GM18873 (cell line): ENCODE measurements around the gene TFF2.

Source experiments
- ATAC-seq: cut with Tn5 transposase; IDR thresholded peaks from one replicate; pipeline ENCODE4 v1.9.1; 2021; ENCODE audit warnings: mild to moderate bottlenecking, moderate library complexity, moderate number of reproducible peaks; ENCODE audit not compliant: unreplicated experiment, low FRiP score

Gene TFF2

DNA sequence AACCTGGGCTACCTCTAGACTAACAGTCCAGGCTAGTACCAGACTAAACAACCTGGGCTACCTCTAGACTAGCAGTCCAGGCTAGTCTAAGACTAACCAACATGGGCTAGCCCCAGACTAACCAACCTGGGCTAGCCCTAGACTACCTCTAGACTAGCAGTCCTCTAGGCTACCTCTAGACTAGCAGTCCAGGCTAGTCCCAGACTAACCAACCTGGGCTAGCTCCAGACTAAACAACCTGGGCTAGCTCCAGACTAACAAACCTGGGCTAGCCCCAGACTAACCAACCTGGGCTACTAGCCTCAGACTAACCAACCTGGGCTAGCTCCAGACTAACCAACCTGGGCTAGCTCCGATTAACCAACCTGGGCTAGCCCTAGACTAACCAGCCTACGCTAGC, 2.0 kb downstream of the TFF2 start:
- ATAC-seq = no peak

DNA sequence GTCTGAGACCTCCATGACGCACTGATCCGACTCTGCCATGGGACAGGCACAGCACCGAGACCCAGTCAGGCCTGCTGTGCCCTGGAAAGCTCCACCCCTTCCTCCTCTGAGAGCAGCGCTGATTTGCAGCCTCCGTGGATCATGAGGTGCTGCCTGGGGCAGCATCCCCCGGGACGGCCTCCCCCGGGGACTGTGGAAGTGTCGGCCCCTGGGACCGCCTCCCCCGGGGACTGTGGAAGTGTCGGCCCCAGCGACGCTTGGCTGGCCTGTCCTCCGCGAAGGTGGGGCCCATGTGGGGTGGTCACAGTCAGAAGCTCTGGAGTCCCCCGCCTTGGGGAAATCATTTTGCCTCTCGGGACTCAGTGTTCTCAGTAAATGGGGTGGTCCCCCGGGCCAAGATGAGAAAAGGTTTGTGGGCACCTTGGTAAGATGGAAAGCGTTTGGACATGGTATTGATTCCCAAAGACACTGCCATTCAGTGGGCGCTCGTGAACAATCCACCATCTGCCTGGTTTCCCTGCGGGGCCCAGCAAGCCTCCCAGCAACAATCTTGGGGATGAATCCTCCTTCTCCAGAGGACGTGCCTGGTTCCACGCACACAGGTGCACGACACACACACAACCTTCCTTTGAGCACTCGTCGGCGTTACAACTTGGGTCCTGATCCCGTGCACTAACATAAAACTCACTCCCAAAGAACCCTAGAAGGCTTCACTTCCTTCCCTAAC, 3.0 kb downstream of the TFF2 start:
- no peak for ATAC-seq

DNA sequence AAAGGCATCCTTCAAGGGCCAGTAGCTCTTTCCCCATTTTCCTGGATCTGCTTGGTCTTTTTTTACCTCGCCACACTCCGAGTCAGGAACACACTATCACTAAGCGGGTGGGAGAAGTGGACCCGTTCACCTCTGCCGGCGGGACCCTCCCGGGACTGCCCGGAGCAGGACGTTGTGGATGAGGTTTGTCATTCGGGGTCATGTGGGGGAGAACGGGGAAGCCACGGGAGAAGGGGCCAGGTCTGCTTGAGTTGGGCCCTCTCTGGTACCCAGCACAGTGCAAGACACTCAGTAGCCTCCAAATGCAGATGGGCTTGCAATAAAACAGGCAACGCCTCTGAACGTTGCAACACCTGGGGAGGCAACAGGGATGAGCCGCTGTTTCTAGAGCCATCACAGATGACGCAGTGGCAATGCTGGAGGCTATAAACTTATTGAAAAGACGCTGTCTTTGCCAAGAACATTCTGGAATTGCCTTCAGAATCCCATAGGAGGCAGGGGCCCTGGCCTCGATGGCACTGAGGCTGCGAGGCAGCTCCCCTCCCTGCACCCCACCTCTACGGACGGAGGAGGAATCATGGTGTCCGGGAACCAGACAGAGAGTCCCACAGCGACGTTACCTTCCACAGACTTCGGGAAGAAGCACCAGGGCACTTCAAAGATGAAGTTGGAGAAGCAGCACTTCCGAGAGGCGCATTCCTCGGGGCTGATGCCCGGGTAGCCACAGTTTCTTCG, 3.8 kb downstream of the TFF2 start:
- ATAC-seq = no peak

DNA sequence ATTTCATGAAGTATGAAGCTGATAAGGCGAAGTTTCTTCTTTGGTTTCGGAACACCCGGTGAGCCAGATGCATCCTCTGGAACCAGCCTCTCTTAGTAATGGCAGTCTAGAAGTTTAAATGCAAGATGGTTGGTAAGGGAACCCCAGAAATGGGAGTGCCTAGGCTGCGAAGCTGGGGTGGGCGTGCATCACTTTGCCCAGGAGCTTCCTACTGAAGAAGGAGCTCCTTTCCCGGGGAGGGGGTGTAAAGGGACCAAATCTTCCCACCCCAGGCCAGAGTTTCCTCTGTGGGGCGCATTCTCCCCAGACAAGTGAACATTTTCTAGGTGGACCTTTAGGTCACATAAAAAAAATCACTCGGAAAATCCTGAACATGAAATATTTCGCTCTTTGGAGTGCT, 4.4 kb downstream of the TFF2 start:
- no peak for ATAC-seq

DNA sequence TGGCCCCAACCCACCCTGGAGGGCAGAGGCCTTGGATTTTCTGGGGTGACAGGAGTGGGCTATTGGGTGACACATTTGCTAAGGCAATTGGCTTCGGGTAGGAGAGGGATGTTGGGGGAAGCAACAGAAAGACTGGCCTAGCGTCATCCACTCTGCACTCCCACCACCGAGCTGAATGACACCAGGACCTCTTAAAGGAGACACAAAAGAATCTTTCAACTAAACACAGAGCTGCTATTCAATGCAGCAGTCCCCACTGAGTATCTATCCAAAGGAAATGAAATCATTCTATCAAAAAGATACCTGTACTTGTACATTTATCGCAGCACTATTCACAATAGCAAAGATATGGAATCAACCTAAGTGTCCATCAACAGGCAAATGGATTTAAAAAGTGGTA, 6.2 kb downstream of the TFF2 start:
- no peak for ATAC-seq

DNA sequence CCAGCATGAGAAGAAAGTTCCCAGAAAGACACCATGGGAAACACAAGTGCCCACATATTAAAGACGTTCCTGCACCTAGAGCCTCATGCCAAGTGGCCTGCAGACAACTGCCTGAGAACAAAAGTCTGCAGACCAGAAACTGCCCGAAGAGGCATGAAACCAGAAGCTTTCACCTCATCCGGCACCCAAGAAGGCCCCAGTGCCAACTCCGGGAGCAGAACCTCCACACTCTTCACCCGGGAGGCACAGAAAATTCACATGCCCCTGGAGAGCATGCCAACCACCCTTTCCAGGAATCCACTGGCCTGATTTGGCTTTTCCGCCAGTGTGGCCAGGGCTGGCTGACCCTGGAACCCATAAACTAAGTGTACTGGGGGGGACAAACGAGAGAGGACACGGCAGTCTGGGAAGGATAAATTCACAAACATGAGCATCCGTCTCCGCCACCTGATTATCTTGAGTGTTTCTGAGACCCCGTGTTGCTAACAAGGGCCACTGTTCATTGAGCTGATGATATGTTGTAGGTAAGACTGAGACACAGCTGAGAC, 6.8 kb downstream of the TFF2 start:
- ATAC-seq = no peak

DNA sequence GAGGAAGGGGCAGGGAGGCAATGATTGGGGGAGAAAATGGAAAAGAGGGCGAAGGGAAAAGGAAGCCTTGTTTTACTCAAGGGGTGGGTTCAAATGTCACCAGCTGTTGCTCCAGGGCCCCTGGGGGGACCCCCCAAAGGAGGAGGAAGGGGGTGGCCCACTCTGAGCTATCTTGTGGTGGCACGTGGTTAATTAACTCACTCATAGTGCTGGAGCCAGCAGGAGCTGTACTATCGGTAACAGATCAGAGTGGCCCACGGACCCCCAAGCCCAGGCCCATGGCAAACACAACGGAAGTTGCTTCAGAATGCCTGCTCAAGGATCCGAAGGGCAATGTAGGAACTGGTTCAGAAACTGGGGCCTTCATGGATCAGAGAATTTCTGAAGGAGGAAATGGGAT, 7.2 kb downstream of the TFF2 start:
- no peak for ATAC-seq

DNA sequence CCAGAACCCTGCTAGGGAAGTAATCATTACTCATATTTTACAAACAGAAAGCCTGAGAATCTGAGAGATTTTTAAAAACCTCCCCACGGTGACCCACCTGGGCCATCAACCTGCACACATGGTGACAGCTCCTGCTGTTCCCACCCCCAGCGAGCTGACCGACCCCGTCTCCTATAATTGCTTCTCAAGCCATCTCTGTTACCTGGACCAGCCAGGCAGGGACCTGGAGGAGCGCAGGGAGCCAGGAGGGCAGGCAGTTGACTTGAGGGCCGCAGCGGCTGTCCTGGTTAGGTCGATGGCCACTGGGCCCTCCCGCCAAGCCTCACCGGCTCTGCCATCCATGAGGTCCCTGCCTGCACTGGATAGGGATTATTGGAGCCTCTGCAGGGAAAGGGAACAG, 7.7 kb downstream of the TFF2 start:
- no peak for ATAC-seq

DNA sequence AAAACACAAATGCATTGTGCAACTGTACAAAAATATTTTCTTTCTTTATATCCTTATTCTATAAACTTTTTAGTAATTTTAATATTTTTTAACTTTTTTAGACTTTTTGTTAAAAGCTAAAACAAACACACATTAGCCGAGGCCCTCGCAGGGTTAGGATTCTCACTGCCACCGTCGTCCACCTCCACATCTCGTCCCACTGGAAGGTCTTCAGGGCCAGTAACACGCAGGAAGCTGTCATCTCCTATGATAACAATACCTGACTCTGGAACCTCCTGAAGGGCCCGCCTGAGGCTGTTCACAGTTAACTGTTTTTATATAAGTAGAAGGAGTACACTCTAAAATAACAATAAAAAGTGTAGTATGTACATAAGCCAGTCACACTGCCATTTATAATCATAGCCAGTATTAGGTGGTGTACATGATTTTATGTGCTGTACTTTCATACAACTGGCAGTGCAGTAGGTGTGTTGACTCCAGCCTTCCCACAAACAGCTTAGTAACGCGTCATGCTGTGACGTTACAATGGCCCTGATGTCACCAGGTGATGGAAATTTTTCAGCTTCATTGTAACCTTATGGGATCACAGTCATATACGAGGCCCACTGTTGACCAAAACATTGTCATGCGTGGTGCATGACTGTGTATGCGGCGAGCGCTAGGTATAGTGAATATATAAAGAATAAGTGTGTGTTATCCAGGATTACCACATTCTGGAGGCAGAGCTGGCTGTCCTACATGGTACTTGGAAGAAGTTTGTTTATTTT, 8.8 kb downstream of the TFF2 start:
- ATAC-seq = no peak

DNA sequence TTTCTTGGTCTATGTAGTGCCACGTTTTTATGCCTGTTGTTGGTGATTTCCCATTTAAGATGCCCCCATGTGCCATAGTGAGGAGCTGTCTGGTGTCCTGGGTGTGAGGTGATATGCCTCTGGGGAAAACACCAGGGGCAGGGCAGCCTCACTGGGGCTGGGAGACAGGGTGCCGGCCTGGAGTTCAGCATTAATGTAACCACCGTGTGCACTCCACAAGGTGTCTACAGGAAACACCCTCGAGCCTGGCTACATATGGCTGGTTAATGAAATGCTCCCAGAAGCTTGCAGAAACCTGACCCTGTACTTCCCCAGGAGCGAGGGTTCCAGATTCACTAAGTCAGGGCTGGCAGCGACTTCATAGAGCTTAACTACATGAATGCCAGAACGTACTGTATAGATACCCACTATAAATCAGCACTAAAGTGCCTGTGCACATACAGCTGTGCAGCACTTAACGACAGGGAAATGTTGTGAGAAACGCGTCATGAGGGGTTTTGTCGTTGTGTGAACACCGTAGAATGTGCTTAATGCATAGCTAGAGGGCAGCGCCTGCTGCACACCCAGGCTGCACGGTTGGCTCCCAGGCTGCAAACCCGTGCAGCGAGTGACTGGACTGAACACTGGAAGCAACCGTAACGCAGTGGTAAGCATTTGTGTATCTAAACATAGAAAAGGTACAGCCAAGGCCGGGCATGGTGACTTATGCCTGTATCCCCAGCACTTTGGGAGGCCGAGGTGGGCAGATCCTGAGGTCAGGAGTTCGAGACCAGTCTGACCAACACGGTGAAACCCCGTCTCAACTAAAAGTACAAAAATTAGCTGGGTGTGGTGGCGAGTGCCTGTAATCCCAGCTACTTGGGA, 10.4 kb downstream of the TFF2 start:
- ATAC-seq = no peak

DNA sequence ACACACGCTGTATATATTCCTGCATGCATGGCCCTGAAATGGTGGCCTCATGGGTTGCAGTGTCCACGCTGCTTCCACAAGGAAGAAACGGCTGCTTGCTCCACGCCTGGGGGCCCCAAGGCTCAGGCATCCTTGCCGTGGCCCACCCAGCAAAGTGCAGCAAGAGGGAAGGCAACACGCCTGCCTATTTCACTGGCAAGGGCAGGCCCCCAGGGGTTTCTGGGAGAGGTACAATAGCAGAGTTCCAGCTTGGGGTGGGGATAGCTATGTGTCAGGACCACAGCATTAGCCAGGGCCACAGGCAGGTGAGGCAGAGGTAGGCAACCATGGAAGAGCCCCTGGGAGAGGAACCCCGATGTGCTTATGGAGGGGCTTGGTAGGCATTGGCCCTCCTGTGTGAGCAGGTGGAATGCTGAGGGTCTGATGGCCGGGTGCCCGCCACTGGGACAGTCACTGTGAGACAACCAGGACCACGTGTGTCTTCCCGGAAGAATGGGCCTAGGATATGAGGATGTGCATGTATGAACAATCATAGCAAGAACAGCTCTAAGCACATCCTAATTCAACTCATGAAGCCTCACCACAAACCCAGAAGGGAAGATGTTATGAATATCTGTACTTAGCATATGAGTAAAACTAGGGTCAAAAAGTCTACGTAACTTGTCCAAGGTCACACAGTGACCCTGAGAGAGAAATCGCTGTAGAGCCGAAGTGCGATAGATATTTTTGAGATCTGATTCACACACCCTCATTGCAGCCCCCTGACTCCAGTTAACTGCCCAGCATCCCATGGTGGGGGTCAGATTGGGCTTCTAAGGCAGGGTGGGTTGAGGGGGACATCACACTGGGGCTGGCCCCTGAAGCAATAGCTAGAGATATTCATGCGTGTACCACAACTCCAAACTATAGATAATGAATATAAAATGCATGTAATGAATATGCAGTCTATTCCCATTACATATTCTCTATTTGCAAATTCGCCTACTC, 11.8 kb downstream of the TFF2 start:
- no peak for ATAC-seq

DNA sequence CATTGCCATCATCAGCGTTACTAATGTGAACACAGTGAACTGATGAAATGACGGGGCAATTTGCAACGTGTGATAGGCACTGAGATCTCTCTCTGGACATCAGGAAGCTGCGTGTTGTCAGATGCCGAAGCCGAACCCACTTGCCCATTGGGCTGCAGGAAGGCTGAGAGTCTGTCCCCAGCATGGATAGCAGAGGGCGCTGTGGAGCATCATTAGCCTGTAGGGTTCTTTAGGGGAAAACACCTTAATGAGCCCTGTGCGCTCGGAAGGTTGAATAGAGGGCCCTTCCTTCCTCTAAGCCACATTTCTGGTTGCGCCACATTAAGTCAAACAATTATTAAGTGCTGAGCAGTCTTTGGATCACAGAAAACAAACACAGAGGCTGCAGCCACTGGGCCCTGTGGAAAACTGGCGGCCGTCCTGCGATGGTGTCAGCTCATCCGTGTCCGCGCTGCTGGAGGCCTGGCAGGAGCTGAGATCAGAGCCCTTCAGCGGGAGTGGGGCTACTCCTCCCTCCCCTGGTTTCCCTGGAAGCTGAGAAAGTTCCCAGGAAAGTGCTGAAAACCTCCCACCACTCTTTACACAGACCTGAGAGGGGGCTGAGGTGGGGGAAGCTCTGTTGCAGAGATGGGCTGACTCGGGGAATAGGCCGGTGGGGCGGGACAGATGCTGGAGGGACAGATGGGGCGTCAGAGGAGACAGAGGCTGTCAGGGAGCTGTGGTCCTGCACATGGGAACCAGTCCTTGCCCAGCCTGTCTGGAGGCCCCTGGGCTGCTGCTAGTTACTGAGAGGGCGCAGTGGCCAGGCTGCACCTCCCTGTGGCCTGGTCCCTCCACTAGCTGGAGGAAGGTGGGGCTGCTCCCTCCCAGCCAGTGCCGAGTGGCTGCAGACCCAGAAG, 12.7 kb downstream of the TFF2 start:
- no peak for ATAC-seq

DNA sequence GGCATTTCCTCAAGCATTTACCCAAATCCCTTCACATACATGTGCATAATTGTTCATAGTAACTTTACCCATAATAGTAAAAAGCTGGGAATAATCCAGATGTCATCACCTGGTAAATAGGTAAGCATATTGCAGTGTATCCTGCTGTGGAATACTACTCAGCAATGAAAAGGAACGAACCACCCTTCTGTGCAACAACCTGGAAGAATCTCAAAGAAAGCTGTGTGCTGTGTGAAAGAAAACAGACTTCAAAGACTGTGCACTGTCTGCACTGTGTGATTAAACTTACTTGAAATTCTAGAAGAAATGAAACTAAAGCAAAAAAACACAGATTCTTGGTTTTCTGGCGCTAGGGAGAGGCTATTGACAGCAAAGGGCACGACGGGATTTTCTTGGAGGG, 13.5 kb downstream of the TFF2 start:
- no peak for ATAC-seq

DNA sequence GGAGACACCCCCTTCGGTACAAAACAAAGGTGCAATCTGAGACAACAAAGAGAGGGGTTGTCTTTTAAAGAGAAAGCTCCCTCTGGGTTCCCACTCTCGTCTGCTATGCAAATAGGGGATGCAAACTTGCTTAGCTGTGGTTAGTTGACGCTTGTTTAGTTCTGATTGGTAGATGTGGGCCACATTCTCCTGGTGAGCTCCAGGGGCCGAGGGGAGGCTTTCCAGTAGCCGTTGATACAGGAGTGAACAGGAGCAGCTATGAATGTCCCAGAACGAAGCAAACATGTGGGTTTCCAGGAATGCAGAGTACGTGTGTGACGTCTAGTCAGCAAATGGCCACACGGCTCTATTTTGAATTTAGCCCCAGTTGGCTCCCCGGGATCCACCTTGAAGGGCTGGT, 14.7 kb downstream of the TFF2 start:
- ATAC-seq = no peak

DNA sequence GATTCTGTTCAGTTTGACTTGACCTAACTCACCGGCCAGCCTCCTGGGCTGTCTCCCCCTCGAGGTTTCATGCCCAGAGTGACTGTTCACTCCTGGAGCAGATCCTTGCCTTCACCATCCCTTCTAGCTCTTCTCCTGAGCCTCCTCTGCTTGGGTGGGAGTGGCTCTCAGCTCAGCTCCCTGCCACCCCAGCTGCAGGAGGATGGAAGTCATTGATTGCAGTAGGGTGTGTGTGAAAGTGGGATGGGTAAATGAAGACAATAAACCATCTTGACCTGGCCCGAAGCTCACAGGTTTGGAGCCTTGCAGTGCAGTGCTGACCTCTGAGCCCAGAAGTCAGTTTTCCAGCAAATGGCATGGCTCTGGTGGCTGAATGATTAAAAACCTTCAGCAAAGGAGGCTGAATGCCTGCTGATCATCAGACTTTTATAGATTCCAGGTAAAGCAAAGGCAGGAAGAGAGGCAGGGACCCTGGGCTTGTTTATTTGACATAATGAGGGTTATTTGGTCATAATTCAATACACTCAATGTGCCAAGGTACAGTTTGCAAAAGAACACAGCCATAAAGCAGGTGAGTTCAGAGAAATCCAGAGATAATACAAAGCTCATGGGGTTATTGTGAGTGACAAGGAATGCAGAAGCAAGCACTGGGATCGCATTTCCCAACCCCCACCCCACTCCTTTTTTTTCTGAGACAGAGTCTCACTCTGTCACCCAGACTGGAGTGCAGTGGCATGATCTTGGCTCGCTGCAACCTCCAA, 18.1 kb downstream of the TFF2 start:
- no peak for ATAC-seq

DNA sequence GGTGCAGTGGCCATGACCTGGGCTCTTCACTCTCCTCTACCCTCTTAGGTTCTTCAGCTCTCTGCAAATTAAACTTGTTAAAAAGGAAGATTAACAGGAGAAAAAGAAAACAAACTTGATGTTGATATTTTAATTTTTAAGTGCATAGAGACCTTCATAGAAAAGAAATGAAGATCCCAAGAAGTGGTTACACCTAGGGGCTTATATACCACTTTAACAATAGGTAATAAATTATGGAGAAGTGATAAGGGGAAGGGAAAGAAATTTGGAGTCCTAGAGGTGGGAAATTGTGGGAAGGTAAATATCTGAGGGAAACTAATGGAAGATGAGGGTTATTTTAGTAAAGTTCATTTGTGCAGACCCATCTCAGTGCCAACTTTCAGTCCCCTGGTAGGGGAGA, 19.1 kb downstream of the TFF2 start:
- no peak for ATAC-seq
